Body of pancreas (tissue), 4 donors: ENCODE results near the gene GJB6. TPM values are rescaled to one million over a fixed set of nuclear protein-coding genes. Genes with fewer than 3 reads are reported as not detected.
A peak's percentile ranks its signal among the peaks of the same experiment; 100 is the strongest.

ENCODE experiments used
- ATAC-seq: fragments of 150-250 bp; one replicate; pipeline ENCODE4 v1.9.1; 2016
- DNase-seq, 4 donors: peaks; one replicate each; pipeline ENCODE4 v3.0.0-alpha.2; 2019
- H3K27ac ChIP-seq, 4 donors: fragments of 200-600 bp; sonication (generic); 1 replicate in 3 of 4; 2 replicates in 1 of 4; pipeline versions ENCODE4 v1.5.1 to v1.6.1; 2016 to 2019; ENCODE audit warnings: mild to moderate bottlenecking in 1 of 4, mixed read lengths in 1 of 4, moderate library complexity in 1 of 4
- H3K27me3 ChIP-seq, 2 donors: fragments of 200-600 bp; sonication (generic); one replicate each; pipeline ENCODE4 v1.6.0; 2016; ENCODE audit warnings: mild to moderate bottlenecking in 1 of 2
- H3K36me3 ChIP-seq, 2 donors: fragments of 200-600 bp; sonication (generic); replicated peaks in 1 of 2; 2 replicates each; pipeline ENCODE4 v1.5.1; 2016; ENCODE audit warnings: low read depth in 2 of 2; ENCODE audit not compliant: insufficient read depth in 1 of 2
- H3K4me1 ChIP-seq: fragments of 200-600 bp; sonication (generic); one replicate; pipeline ENCODE4 v1.6.0; 2016
- H3K4me3 ChIP-seq, 2 donors: fragments of 200-600 bp; sonication (generic); 1 replicate in 1 of 2; 2 replicates in 1 of 2; pipeline ENCODE4 v1.5.1; 2016 to 2019
- H3K9me3 ChIP-seq, 3 donors: fragments of 200-600 bp; sonication (generic); 1 replicate in 2 of 3; 2 replicates in 1 of 3; pipeline ENCODE4 v1.5.1; 2016
- POLR2A ChIP-seq, 3 donors: fragments of 450-650 bp; IDR thresholded peaks; one replicate each; pipeline ENCODE4 v1.6.1; 2016; ENCODE audit warnings: antibody characterized with exemption in 3 of 3, mild to moderate bottlenecking in 2 of 3
- WGBS, 2 donors: methylation state at CpG; one replicate each; pipeline ENCODE4 v1.1.5; 2017; 5-methylcytosine and 5-hydroxymethylcytosine counted together
- intact Hi-C: fragments of 100-400 bp; cut with DNase I; formaldehyde crosslinking; loops from one replicate; pipeline ENCODE4 v1.15.1; 2023
- total RNA-seq, 2 donors: library from RNA; depleted of rRNA; stranded (reverse); fragments of >200 nt; gene quantifications; one replicate each; pipeline ENCODE4 v1.1.0, GENCODE V29; 2016
- TF ChIP-seq, protein P1 (sequence below), 7 experiments: fragments of 450-650 bp in 4 of 7; fragments of 200-600 bp in 3 of 7; sonication (generic) in 3 of 7; IDR thresholded peaks; one replicate each; pipeline ENCODE4 v1.5.1; 2016 to 2019; ENCODE audit warnings: antibody characterized with exemption in 7 of 7

The GJB6 gene
- total RNA-seq, 2 donors from 2014 or later, result not detected

DNA sequence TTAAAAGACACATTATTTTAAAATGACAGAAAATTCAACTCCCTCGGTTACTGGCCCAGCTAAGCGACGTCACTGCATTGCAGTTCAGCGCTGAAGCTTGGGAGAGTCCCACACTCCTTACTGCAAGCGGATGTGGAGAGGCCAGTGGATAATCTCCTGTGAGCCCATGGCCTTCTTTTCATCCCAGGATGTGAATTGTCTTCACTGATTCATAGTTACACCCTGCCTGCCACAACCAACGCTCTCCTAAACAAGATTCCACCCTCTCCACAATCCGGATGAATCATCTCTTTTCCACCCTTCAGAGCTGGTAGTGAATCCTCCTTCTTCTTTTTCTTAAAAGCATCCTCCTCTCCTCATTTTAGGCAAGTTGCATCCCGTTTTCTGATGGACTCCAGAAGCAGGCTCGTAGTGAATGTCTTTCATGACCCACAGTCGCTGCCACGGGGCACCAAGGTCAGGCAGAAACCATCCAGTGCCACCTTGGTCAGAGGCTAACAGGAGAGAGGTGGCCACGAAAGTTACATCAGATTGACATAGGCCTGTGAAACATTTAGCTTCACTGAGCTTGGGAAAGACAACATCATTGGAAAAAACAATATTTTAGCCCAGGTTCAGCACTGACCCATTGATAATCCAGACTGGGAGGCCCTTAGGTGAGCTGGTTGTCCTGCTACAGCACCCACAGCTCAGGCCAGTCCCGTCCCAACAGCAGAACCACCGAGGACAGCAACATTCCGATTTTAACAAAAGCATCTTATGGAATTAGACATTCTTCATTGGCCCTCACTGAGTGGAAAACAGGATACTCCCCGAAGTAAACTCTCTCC, 41.4 kb downstream of the GJB6 start:
- H3K4me1 ChIP-seq, result peaks cover 28% of the 10 kb centered on the region
- H3K27ac ChIP-seq, result no peak overlapping the region
- DNase-seq, result no peak
- no peak overlapping the region for H3K4me3 ChIP-seq
- H3K36me3 ChIP-seq, result no peaks in the 10 kb centered on the region
- H3K9me3 ChIP-seq, result no peaks in the 10 kb centered on the region
- intact Hi-C loops, result no loop called here
- peaks cover 0 to 20% of the 10 kb centered on the region in 2 donors for H3K27me3 ChIP-seq
- TF ChIP-seq, protein P1, sequence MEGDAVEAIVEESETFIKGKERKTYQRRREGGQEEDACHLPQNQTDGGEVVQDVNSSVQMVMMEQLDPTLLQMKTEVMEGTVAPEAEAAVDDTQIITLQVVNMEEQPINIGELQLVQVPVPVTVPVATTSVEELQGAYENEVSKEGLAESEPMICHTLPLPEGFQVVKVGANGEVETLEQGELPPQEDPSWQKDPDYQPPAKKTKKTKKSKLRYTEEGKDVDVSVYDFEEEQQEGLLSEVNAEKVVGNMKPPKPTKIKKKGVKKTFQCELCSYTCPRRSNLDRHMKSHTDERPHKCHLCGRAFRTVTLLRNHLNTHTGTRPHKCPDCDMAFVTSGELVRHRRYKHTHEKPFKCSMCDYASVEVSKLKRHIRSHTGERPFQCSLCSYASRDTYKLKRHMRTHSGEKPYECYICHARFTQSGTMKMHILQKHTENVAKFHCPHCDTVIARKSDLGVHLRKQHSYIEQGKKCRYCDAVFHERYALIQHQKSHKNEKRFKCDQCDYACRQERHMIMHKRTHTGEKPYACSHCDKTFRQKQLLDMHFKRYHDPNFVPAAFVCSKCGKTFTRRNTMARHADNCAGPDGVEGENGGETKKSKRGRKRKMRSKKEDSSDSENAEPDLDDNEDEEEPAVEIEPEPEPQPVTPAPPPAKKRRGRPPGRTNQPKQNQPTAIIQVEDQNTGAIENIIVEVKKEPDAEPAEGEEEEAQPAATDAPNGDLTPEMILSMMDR (IDR thresholded peaks at IDR 0.05), result no peak
- TF ChIP-seq POLR2A (IDR thresholded peaks at IDR 0.05), result no peak
- WGBS, 2 donors, result 91 to 92% methylated on average over 16 of the region's 16 CpGs
- ATAC-seq, result no peak

DNA sequence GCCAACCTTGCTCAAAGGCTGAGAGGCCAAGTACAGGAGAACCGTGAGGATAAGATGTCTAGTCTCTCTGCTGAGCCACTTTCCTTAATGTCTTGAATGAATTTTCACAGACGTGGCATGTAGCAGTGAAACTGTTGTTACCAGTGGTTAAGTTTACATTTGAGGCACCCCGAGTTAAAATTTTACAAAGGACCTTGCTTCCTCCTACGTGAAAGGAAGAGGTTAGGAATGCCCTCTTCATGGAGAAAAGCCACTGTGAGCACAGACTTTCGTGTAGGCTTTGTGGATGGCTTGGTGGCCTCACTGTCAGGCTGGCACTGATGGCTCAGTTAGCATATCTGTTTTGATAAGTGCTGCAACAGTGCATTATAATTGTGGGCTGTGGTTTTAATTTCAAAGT, 42.0 kb downstream of the GJB6 start:
- peaks cover 28% of the 10 kb centered on the region for H3K4me1 ChIP-seq
- H3K9me3 ChIP-seq, result no peaks in the 10 kb centered on the region
- 73 to 74% methylated on average over 5 of the region's 5 CpGs for WGBS, 2 donors
- H3K4me3 ChIP-seq, result no peak overlapping the region
- intact Hi-C loops, result no loop called here
- TF ChIP-seq, protein P1 (IDR thresholded peaks at IDR 0.05), result no peak
- TF ChIP-seq POLR2A (IDR thresholded peaks at IDR 0.05), result no peak
- no peaks in the 10 kb centered on the region for H3K36me3 ChIP-seq
- ATAC-seq (no peak), DNase-seq (no peak)
- H3K27ac ChIP-seq, result no peak overlapping the region
- peaks cover 0 to 20% of the 10 kb centered on the region in 2 donors for H3K27me3 ChIP-seq

DNA sequence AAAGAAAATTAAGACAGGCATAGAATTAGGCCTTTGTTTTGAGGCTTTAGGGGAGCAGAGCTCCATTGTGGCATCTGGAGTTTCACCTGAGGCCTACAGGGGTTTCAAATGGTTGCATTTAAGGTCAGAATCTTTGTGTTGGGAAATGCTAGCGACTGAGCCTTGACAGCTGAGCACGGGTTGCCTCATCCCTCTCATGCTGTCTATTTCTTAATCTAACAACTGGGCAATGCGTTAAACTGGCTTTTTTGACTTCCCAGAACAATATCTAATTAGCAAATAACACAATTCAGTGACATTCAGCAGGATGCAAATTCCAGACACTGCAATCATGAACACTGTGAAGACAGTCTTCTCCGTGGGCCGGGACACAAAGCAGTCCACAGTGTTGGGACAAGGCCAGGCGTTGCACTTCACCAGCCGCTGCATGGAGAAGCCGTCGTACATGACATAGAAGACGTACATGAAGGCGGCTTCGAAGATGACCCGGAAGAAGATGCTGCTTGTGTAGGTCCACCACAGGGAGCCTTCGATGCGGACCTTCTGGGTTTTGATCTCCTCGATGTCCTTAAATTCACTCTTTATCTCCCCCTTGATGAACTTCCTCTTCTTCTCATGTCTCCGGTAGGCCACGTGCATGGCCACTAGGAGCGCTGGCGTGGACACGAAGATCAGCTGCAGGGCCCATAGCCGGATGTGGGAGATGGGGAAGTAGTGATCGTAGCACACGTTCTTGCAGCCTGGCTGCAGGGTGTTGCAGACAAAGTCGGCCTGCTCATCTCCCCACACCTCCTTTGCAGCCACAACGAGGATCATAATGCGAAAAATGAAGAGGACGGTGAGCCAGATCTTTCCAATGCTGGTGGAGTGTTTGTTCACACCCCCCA, 43.2 kb downstream of the GJB6 start:
- ATAC-seq, result no peak
- peak in 1 of 4 donors; percentile 20 for DNase-seq
- 82 to 87% methylated on average over 28 of the region's 28 CpGs for WGBS, 2 donors

DNA sequence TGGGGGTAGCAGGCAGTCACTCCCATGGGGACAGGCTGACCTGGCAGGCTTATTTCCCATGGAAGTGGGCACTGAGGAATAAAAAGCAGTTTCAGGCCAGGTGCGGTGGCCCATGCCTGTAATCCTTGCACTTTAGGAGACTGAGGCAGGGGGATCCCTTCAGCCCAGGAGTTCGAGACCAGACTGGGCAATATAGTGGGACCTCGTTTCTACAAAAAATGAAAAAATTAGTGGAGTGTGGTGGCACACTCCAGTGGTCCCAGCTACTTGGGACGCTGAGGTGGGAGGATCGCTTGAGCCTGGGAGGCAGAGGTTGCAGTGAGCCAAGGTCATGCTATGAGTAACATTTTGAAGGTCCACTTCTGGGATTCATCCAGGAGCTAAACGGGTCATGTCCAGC, 45.3 kb downstream of the GJB6 start:
- intact Hi-C loops, result no loop called here
- Histone ChIP-seq H3K27me3 (no peaks in the 10 kb centered on the region), H3K36me3 (no peaks in the 10 kb centered on the region), H3K9me3 (no peaks in the 10 kb centered on the region), H3K4me1 (peaks cover 4% of the 10 kb centered on the region), H3K4me3 (no peak overlapping the region), H3K27ac (no peak overlapping the region)
- TF ChIP-seq POLR2A (IDR thresholded peaks at IDR 0.05), result no peak
- TF ChIP-seq, protein P1 (IDR thresholded peaks at IDR 0.05), result no peak
- DNase-seq (no peak), ATAC-seq (no peak)
- WGBS, 2 donors, result 61 to 63% methylated on average over 6 of the region's 6 CpGs

More for the DNA sequence above, 43.2 kb downstream of the GJB6 start:
- no peak overlapping the region for H3K4me3 ChIP-seq
- TF ChIP-seq, protein P1 (IDR thresholded peaks at IDR 0.05), result no peak
- no peak for TF ChIP-seq POLR2A (IDR thresholded peaks at IDR 0.05)
- no peak overlapping the region for H3K27ac ChIP-seq
- intact Hi-C loops, result no loop called here
- peaks cover 23% of the 10 kb centered on the region for H3K4me1 ChIP-seq
- H3K36me3 ChIP-seq, result no peaks in the 10 kb centered on the region
- H3K9me3 ChIP-seq, result no peaks in the 10 kb centered on the region
- H3K27me3 ChIP-seq, result peaks cover 0 to 12% of the 10 kb centered on the region in 2 donors
